Esophagus squamous epithelium (tissue), 5 donors: ENCODE measurements around the gene PIMREG. TPM values are rescaled to one million over a fixed set of nuclear protein-coding genes. Genes with fewer than 3 reads are reported as not detected.
A peak's percentile ranks its signal among the peaks of the same experiment; 100 is the strongest.

Experiments used
- DNase-seq: peaks from one replicate; lab custom pipeline; 2025; lab: John Stamatoyannopoulos, UW
- H3K27ac ChIP-seq, 4 donors: fragments of 200-600 bp; sonication (generic); one replicate each; pipeline ENCODE4 v1.5.1; 2016 to 2019; ENCODE audit warnings: mild to moderate bottlenecking in 1 of 4
- H3K27me3 ChIP-seq, 4 donors: fragments of 200-600 bp; sonication (generic); 1 replicate in 3 of 4; 2 replicates in 1 of 4; pipeline versions ENCODE4 v1.5.1 to v1.6.0; 2017 to 2021; ENCODE audit warnings: antibody characterized with exemption in 1 of 4
- H3K36me3 ChIP-seq, 3 donors: fragments of 200-600 bp; sonication (generic); one replicate each; pipeline ENCODE4 v1.5.1; 2016 to 2019
- H3K4me1 ChIP-seq, 3 donors: fragments of 200-600 bp; sonication (generic); one replicate each; pipeline ENCODE4 v1.5.1; 2017 to 2019
- H3K4me3 ChIP-seq, 4 donors: fragments of 200-600 bp; sonication (generic); 1 replicate in 3 of 4; 2 replicates in 1 of 4; pipeline ENCODE4 v1.5.1; 2016 to 2019; ENCODE audit warnings: mild to moderate bottlenecking in 2 of 4, moderate library complexity in 1 of 4
- H3K9me3 ChIP-seq, 3 donors: fragments of 200-600 bp; sonication (generic); one replicate each; pipeline ENCODE4 v1.5.1; 2016 to 2019
- CTCF ChIP-seq, 6 experiments: fragments of 450-650 bp in 4 of 6; fragments of 200-600 bp in 2 of 6; sonication (generic) in 2 of 6; IDR thresholded peaks; one replicate each; pipeline ENCODE4 v1.5.1; 2016 to 2019; ENCODE audit warnings: antibody characterized with exemption in 6 of 6, mild to moderate bottlenecking in 4 of 6, moderate library complexity in 4 of 6
- POLR2A ChIP-seq, 4 donors: fragments of 450-650 bp; IDR thresholded peaks; one replicate each; pipeline ENCODE4 v1.6.1; 2017; ENCODE audit warnings: antibody characterized with exemption in 4 of 4, mild to moderate bottlenecking in 4 of 4, moderate library complexity in 3 of 4
- WGBS, 2 donors: methylation state at CpG; one replicate each; pipeline ENCODE4 v1.1.5; 2018; 5-methylcytosine and 5-hydroxymethylcytosine counted together
- intact Hi-C: fragments of 100-400 bp; cut with DNase I; formaldehyde crosslinking; loops from one replicate; pipeline ENCODE4 v1.15.0; 2022
- total RNA-seq, 4 donors: library from RNA; depleted of rRNA; stranded (reverse); fragments of >200 nt; gene quantifications; one replicate each; pipeline ENCODE4 v1.1.0, GENCODE V29; 2016
- donor health status: DM: yes; HTN: yes; CAD: no.

The PIMREG gene
- total RNA-seq, 4 donors from 2014 or later: 3.6 to 7.2 (median 5.2) TPM

GRCh38 chr17:6485646-6486412, 41.6 kb downstream of the PIMREG start:
- DNase-seq: no peak
- WGBS, 2 donors: 64 to 81% methylated on average over 4 of the region's 5 CpGs
- Histone ChIP-seq H3K4me3 (no peak overlapping the region), H3K27me3 (no peaks in the 10 kb centered on the region), H3K27ac (peak overlapping the region in 1 of 4 donors; percentile 44), H3K36me3 (peaks cover 0 to 50% (median 0%) of the 10 kb centered on the region in 3 donors), H3K9me3 (no peaks in the 10 kb centered on the region), H3K4me1 (peaks cover 0 to 13% (median 6%) of the 10 kb centered on the region in 3 donors)
- intact Hi-C loops: no loop called here
- TF ChIP-seq POLR2A (IDR thresholded peaks at IDR 0.05) (no peak), CTCF (IDR thresholded peaks at IDR 0.05) (no peak)

GRCh38 chr17:6487251-6488007, 43.2 kb downstream of the PIMREG start:
- no peak overlapping the region for H3K4me3 ChIP-seq
- H3K9me3 ChIP-seq: no peaks in the 10 kb centered on the region
- no peaks in the 10 kb centered on the region for H3K27me3 ChIP-seq
- peaks cover 0 to 13% (median 6%) of the 10 kb centered on the region in 3 donors for H3K4me1 ChIP-seq
- peak overlapping the region in 1 of 4 donors; percentile 44 for H3K27ac ChIP-seq
- peaks cover 0 to 38% (median 0%) of the 10 kb centered on the region in 3 donors for H3K36me3 ChIP-seq
- no peak for DNase-seq
- intact Hi-C loops: no loop called here
- TF ChIP-seq CTCF (IDR thresholded peaks at IDR 0.05) (no peak), POLR2A (IDR thresholded peaks at IDR 0.05) (no peak)
- 56 to 65% methylated on average over 5 of the region's 13 CpGs for WGBS, 2 donors

GRCh38 chr17:6488008-6488539, 43.8 kb downstream of the PIMREG start:
- H3K9me3 ChIP-seq: no peaks in the 10 kb centered on the region
- H3K36me3 ChIP-seq: peaks cover 0 to 32% (median 0%) of the 10 kb centered on the region in 3 donors
- no peak overlapping the region for H3K4me3 ChIP-seq
- TF ChIP-seq POLR2A (IDR thresholded peaks at IDR 0.05): no peak
- TF ChIP-seq CTCF (IDR thresholded peaks at IDR 0.05): no peak
- H3K27ac ChIP-seq: peak overlapping the region in 1 of 4 donors; percentile 44
- DNase-seq: no peak
- H3K4me1 ChIP-seq: peaks cover 0 to 15% (median 6%) of the 10 kb centered on the region in 3 donors
- 69 to 75% methylated on average over 6 of the region's 6 CpGs for WGBS, 2 donors
- no peaks in the 10 kb centered on the region for H3K27me3 ChIP-seq
- intact Hi-C loops: no loop called here

GRCh38 chr17:6489016-6489550, 44.8 kb downstream of the PIMREG start:
- H3K9me3 ChIP-seq: no peaks in the 10 kb centered on the region
- TF ChIP-seq POLR2A (IDR thresholded peaks at IDR 0.05) (no peak), CTCF (IDR thresholded peaks at IDR 0.05) (no peak)
- intact Hi-C loops: no loop called here
- no peaks in the 10 kb centered on the region for H3K27me3 ChIP-seq
- peaks cover 0 to 22% (median 0%) of the 10 kb centered on the region in 3 donors for H3K36me3 ChIP-seq
- WGBS, 2 donors: 55 to 59% methylated on average over 3 to 6 of the region's 6 CpGs
- no peak overlapping the region for H3K4me3 ChIP-seq
- H3K27ac ChIP-seq: no peak overlapping the region
- DNase-seq: no peak
- peaks cover 0 to 25% (median 6%) of the 10 kb centered on the region in 3 donors for H3K4me1 ChIP-seq
